22Rv1 (cell line): ENCODE measurements around the gene MAST2.
"Not testable (repeated sequence)": the region's sequence is repeated elsewhere in the genome, so short reads cannot be mapped to it uniquely, and the experiment has no call there.

Source experiments
- H3K27ac ChIP-seq: fragments of 450-650 bp; 2 replicates; pipeline ENCODE4 v1.5.1; 2017
- CTCF ChIP-seq: fragments of 450-650 bp; IDR thresholded peaks from 2 replicates; pipeline ENCODE4 v1.5.1; 2017; ENCODE audit warnings: mild to moderate bottlenecking
- ZFX ChIP-seq: fragments of 450-650 bp; IDR thresholded peaks from 2 replicates; pipeline ENCODE4 v1.6.1; 2017; ENCODE audit warnings: antibody characterized with exemption, borderline replicate concordance

Gene MAST2

GRCh38 chr1:45828841-45829240, 25.4 kb downstream of the MAST2 start:
- TF ChIP-seq ZFX, result no peak
- no peak for TF ChIP-seq CTCF
- no peak overlapping the region for H3K27ac ChIP-seq

GRCh38 chr1:45833361-45833760, 29.9 kb downstream of the MAST2 start:
- no peak overlapping the region for H3K27ac ChIP-seq
- no peak for TF ChIP-seq CTCF
- TF ChIP-seq ZFX, result no peak

- H3K27ac ChIP-seq, result no peak overlapping the region
- TF ChIP-seq CTCF (no peak), ZFX (no peak)
These were observed 31.3 kb downstream of the MAST2 start for GRCh38 chr1:45834689-45835088.

GRCh38 chr1:45836451-45836850, 33.0 kb downstream of the MAST2 start:
- no peak overlapping the region for H3K27ac ChIP-seq

GRCh38 chr1:45836861-45837260, 33.4 kb downstream of the MAST2 start:
- H3K27ac ChIP-seq, result not testable (repeated sequence)

More at GRCh38 chr1:45836451-45836850, 33.0 kb downstream of the MAST2 start:
- TF ChIP-seq CTCF (no peak), ZFX (no peak)

- not testable (repeated sequence) for H3K27ac ChIP-seq
These were observed 34.9 kb downstream of the MAST2 start for GRCh38 chr1:45838322-45838721.

- TF ChIP-seq ZFX (no peak), CTCF (no peak)
- H3K27ac ChIP-seq, result no peak overlapping the region
These were observed 37.3 kb downstream of the MAST2 start for GRCh38 chr1:45840704-45841103.

- TF ChIP-seq CTCF, result no peak
- TF ChIP-seq ZFX, result no peak
- no peak overlapping the region for H3K27ac ChIP-seq
These were observed 39.4 kb downstream of the MAST2 start for GRCh38 chr1:45842786-45843185.
